ENCODE measurements around the gene CAPN7.

CAPN7 gene

DNA sequence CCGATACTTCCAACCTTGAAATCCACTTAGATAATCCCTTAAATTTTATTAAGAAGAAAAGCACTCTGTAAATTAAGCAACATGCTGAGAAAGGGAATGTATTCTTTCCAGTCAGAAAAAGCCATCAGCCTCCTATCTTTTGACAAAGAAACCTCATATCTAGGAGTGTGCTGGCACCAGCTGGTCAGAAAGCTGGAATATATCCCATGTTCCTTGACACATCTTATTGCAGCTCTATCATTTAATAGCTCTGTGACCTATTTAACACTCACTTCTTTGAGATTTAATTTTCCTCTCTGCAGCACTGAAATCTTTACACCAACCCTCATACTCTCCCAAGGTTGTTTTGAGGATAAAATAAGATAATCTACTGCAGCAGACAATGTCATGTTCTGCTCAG, 30.4 kb upstream of the CAPN7 start:
- no peaks in the 10 kb centered on the region for H3K4me1 ChIP-seq (ENCODE audit: control insufficient read depth in 2 of 2, insufficient read depth in 1 of 2, low read depth in 1 of 2, low read length in 2 of 2)
- no peak overlapping the region for H3K27ac ChIP-seq (replicated peaks; ENCODE audit: low read length)
- no peaks in the 10 kb centered on the region for H3K36me3 ChIP-seq (replicated peaks in 1 of 2; ENCODE audit: control insufficient read depth in 2 of 2, insufficient read depth in 2 of 2, low read length in 2 of 2)
- H2AK5ac ChIP-seq (ENCODE audit: low read depth, low read length): no peak overlapping the region
- no peak overlapping the region for H2BK120ac ChIP-seq (ENCODE audit: low read depth, low read length)
- no peak overlapping the region for H4K8ac ChIP-seq (ENCODE audit: low read depth, low read length)
- no peaks in the 10 kb centered on the region for H3K79me1 ChIP-seq (ENCODE audit: low read depth, low read length)
- peaks cover 0 to 35% (median 0%) of the 10 kb centered on the region in 3 experiments for H3K27me3 ChIP-seq (ENCODE audit: control insufficient read depth in 3 of 3, insufficient read depth in 3 of 3, low read depth in 1 of 3, low read length in 3 of 3)
- H3K9me3 ChIP-seq (replicated peaks in 1 of 2; ENCODE audit: control insufficient read depth in 2 of 2, insufficient read depth in 1 of 2, low read depth in 1 of 2, low read length in 2 of 2): no peaks in the 10 kb centered on the region
- no peak overlapping the region for H2BK12ac ChIP-seq (ENCODE audit: low read length)
- H3K14ac ChIP-seq (ENCODE audit: low read length): no peak overlapping the region
- no peak overlapping the region for H3K18ac ChIP-seq (ENCODE audit: low read length)
- H4K91ac ChIP-seq (ENCODE audit: low read depth, low read length, poor library complexity): no peak overlapping the region
- WGBS, 2 donors (ENCODE audit: extremely low coverage in 2 of 2, insufficient read length in 2 of 2, insufficient replicate concordance in 1 of 2): no CpG with 5 or more reads among the region's 1 CpG
- H3K4me3 ChIP-seq (ENCODE audit: low read length in 2 of 2): no peak overlapping the region
- no peak overlapping the region for H3K23ac ChIP-seq (ENCODE audit: low read depth, low read length, poor library complexity)
- no peak overlapping the region for H3K4me2 ChIP-seq (ENCODE audit: insufficient read depth, low read length, poor library complexity, severe bottlenecking)
- no peak for DNase-seq (ENCODE audit: low spot score)
- H2BK15ac ChIP-seq (ENCODE audit: low read length): no peak overlapping the region
- no peak overlapping the region for H3K4ac ChIP-seq (ENCODE audit: low read length)
- no peak overlapping the region for H2AFZ ChIP-seq (ENCODE audit: low read length)
- H3K9ac ChIP-seq (ENCODE audit: low read depth, low read length, poor library complexity): no peak overlapping the region
- no peak overlapping the region for H2BK5ac ChIP-seq (ENCODE audit: low read length)

DNA sequence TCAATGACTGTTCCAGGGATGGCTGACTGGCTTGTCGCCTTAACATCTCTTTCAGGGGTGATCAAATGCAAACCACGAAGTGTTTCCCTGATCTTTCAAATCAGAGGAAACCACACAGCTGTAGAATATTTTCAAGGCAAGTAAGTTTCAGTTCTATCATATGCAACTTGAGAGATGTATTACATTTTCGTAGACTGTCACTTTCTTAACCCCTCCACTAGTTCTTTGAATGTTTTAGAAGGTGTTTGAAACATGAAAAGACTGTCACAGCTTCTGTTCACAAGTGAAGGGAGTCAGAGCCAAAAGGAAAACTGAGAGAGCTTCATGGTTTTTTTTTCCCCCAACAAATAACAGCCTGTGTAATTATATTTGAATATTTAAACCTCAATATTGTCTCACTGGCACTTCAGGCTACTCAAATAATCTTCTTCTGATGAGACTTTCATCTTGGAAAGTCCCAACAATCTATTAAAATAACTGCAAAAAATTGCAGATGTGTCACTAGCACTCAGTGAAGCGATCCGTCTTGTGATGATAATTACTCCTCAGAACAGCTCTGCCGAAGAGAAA, 25.9 kb upstream of the CAPN7 start:
- Histone ChIP-seq H2BK5ac (ENCODE audit: low read length) (no peak overlapping the region), H3K9me3 (replicated peaks in 1 of 2; ENCODE audit: control insufficient read depth in 2 of 2, insufficient read depth in 1 of 2, low read depth in 1 of 2, low read length in 2 of 2) (no peaks in the 10 kb centered on the region), H2AFZ (ENCODE audit: low read length) (no peak overlapping the region), H3K23ac (ENCODE audit: low read depth, low read length, poor library complexity) (no peak overlapping the region), H3K27me3 (ENCODE audit: control insufficient read depth in 3 of 3, insufficient read depth in 3 of 3, low read depth in 1 of 3, low read length in 3 of 3) (peaks cover 0 to 21% (median 0%) of the 10 kb centered on the region in 3 experiments), H3K18ac (ENCODE audit: low read length) (no peak overlapping the region), H3K27ac (replicated peaks; ENCODE audit: low read length) (no peak overlapping the region), H3K4me1 (ENCODE audit: control insufficient read depth in 2 of 2, insufficient read depth in 1 of 2, low read depth in 1 of 2, low read length in 2 of 2) (no peaks in the 10 kb centered on the region), H3K14ac (ENCODE audit: low read length) (no peak overlapping the region), H2BK15ac (ENCODE audit: low read length) (no peak overlapping the region), H2BK12ac (ENCODE audit: low read length) (no peak overlapping the region), H3K79me1 (ENCODE audit: low read depth, low read length) (no peaks in the 10 kb centered on the region), H2AK5ac (ENCODE audit: low read depth, low read length) (no peak overlapping the region), H3K4me3 (ENCODE audit: low read length in 2 of 2) (no peak overlapping the region), H3K9ac (ENCODE audit: low read depth, low read length, poor library complexity) (no peak overlapping the region), H3K4ac (ENCODE audit: low read length) (no peak overlapping the region), H4K8ac (ENCODE audit: low read depth, low read length) (no peak overlapping the region), H3K4me2 (ENCODE audit: insufficient read depth, low read length, poor library complexity, severe bottlenecking) (no peak overlapping the region), H3K36me3 (replicated peaks in 1 of 2; ENCODE audit: control insufficient read depth in 2 of 2, insufficient read depth in 2 of 2, low read length in 2 of 2) (no peaks in the 10 kb centered on the region), H4K91ac (ENCODE audit: low read depth, low read length, poor library complexity) (no peak overlapping the region), H2BK120ac (ENCODE audit: low read depth, low read length) (no peak overlapping the region)
- WGBS, 2 donors (ENCODE audit: extremely low coverage in 2 of 2, insufficient read length in 2 of 2, insufficient replicate concordance in 1 of 2): no CpG with 5 or more reads among the region's 6 CpGs
- no peak for DNase-seq (ENCODE audit: low spot score)

DNA sequence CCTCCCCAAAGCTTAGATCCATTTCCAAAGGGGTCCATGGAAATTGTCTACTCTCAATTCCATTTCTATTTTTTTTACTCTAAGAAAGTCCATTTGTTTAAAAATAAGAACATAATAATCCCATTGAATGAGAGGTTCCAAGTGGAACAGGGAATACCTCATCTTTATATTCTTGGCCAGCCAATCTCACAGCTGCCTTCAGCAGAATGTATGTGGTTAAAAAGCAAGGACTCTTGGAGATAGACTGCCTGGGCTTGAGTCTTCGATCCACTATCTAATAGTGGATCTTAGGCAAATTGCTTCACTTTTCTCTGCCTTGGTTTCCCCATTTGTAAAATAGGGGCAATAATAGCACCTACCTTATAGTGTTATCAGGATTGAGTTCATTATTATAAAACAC, 24.5 kb upstream of the CAPN7 start:
- Histone ChIP-seq H2BK15ac (ENCODE audit: low read length) (no peak overlapping the region), H3K27me3 (ENCODE audit: control insufficient read depth in 3 of 3, insufficient read depth in 3 of 3, low read depth in 1 of 3, low read length in 3 of 3) (peaks cover 0 to 14% (median 0%) of the 10 kb centered on the region in 3 experiments), H3K14ac (ENCODE audit: low read length) (no peak overlapping the region), H3K4me3 (ENCODE audit: low read length in 2 of 2) (no peak overlapping the region), H4K91ac (ENCODE audit: low read depth, low read length, poor library complexity) (no peak overlapping the region), H2AK5ac (ENCODE audit: low read depth, low read length) (no peak overlapping the region), H2BK5ac (ENCODE audit: low read length) (no peak overlapping the region), H4K8ac (ENCODE audit: low read depth, low read length) (no peak overlapping the region), H2AFZ (ENCODE audit: low read length) (no peak overlapping the region), H3K4me1 (ENCODE audit: control insufficient read depth in 2 of 2, insufficient read depth in 1 of 2, low read depth in 1 of 2, low read length in 2 of 2) (no peaks in the 10 kb centered on the region), H3K27ac (replicated peaks; ENCODE audit: low read length) (no peak overlapping the region), H3K4me2 (ENCODE audit: insufficient read depth, low read length, poor library complexity, severe bottlenecking) (no peak overlapping the region), H3K18ac (ENCODE audit: low read length) (no peak overlapping the region), H2BK12ac (ENCODE audit: low read length) (no peak overlapping the region), H3K23ac (ENCODE audit: low read depth, low read length, poor library complexity) (no peak overlapping the region), H3K4ac (ENCODE audit: low read length) (no peak overlapping the region), H3K9ac (ENCODE audit: low read depth, low read length, poor library complexity) (no peak overlapping the region), H2BK120ac (ENCODE audit: low read depth, low read length) (no peak overlapping the region), H3K36me3 (replicated peaks in 1 of 2; ENCODE audit: control insufficient read depth in 2 of 2, insufficient read depth in 2 of 2, low read length in 2 of 2) (no peaks in the 10 kb centered on the region), H3K79me1 (ENCODE audit: low read depth, low read length) (peaks cover under 1% of the 10 kb centered on the region), H3K9me3 (replicated peaks in 1 of 2; ENCODE audit: control insufficient read depth in 2 of 2, insufficient read depth in 1 of 2, low read depth in 1 of 2, low read length in 2 of 2) (no peaks in the 10 kb centered on the region)
- no peak for DNase-seq (ENCODE audit: low spot score)
- WGBS, 2 donors (ENCODE audit: extremely low coverage in 2 of 2, insufficient read length in 2 of 2, insufficient replicate concordance in 1 of 2): no CpG with 5 or more reads among the region's 1 CpG

DNA sequence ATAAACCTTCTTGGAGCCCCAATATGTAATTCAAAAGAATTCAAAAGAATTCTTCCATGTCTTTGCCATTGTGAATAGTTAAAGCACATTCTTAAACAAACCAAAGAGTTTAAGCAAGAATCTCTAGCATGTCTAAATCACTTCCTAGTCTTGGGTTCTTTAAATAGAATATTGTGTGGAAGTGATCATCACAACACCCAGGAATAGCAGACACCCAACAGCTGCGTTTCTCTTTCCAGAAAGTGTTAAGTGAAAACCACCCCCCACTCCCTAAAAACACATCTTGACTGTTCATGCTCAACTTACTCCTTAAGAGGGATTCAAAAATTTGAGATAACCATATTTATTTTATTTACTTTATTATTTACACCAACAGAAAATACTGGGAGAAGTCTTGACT, 24.1 kb upstream of the CAPN7 start:
- Histone ChIP-seq H2BK12ac (ENCODE audit: low read length) (no peak overlapping the region), H2AK5ac (ENCODE audit: low read depth, low read length) (no peak overlapping the region), H3K4me1 (ENCODE audit: control insufficient read depth in 2 of 2, insufficient read depth in 1 of 2, low read depth in 1 of 2, low read length in 2 of 2) (no peaks in the 10 kb centered on the region), H3K4ac (ENCODE audit: low read length) (no peak overlapping the region), H3K18ac (ENCODE audit: low read length) (no peak overlapping the region), H2BK15ac (ENCODE audit: low read length) (no peak overlapping the region), H3K27ac (replicated peaks; ENCODE audit: low read length) (no peak overlapping the region), H3K36me3 (replicated peaks in 1 of 2; ENCODE audit: control insufficient read depth in 2 of 2, insufficient read depth in 2 of 2, low read length in 2 of 2) (no peaks in the 10 kb centered on the region), H2BK5ac (ENCODE audit: low read length) (no peak overlapping the region), H3K27me3 (ENCODE audit: control insufficient read depth in 3 of 3, insufficient read depth in 3 of 3, low read depth in 1 of 3, low read length in 3 of 3) (peaks cover 0 to 14% (median 0%) of the 10 kb centered on the region in 3 experiments), H2BK120ac (ENCODE audit: low read depth, low read length) (no peak overlapping the region), H3K23ac (ENCODE audit: low read depth, low read length, poor library complexity) (no peak overlapping the region), H3K4me3 (ENCODE audit: low read length in 2 of 2) (no peak overlapping the region), H4K8ac (ENCODE audit: low read depth, low read length) (no peak overlapping the region), H2AFZ (ENCODE audit: low read length) (no peak overlapping the region), H3K79me1 (ENCODE audit: low read depth, low read length) (peaks cover 2% of the 10 kb centered on the region), H3K14ac (ENCODE audit: low read length) (no peak overlapping the region), H3K9ac (ENCODE audit: low read depth, low read length, poor library complexity) (no peak overlapping the region), H3K9me3 (replicated peaks in 1 of 2; ENCODE audit: control insufficient read depth in 2 of 2, insufficient read depth in 1 of 2, low read depth in 1 of 2, low read length in 2 of 2) (no peaks in the 10 kb centered on the region), H4K91ac (ENCODE audit: low read depth, low read length, poor library complexity) (no peak overlapping the region), H3K4me2 (ENCODE audit: insufficient read depth, low read length, poor library complexity, severe bottlenecking) (no peak overlapping the region)
- no CpG with 5 or more reads among the region's 1 CpG for WGBS, 2 donors (ENCODE audit: extremely low coverage in 2 of 2, insufficient read length in 2 of 2, insufficient replicate concordance in 1 of 2)
- DNase-seq (ENCODE audit: low spot score): no peak

All from neuronal stem cell (in vitro differentiated cells).